NT2/D1 (cell line): ENCODE measurements around the gene GABARAPL1.

Experiments used
- SUZ12 ChIP-seq: IDR thresholded peaks from 2 replicates; pipeline ENCODE4 v1.6.1; 2011; ENCODE audit not compliant: insufficient read length, insufficient read depth; ENCODE audit errors: extremely low read depth
- YY1 ChIP-seq: IDR thresholded peaks from 2 replicates; pipeline ENCODE4 v1.6.1; 2011; ENCODE audit not compliant: insufficient read length, insufficient read depth
- ZNF274 ChIP-seq: IDR thresholded peaks from 2 replicates; pipeline ENCODE4 v1.6.1; 2011; ENCODE audit warnings: mild to moderate bottlenecking, low read depth, low read length

GRCh38 chr12:10214136-10214894, 1.6 kb downstream of the GABARAPL1 start:
- TF ChIP-seq ZNF274 (no peak), YY1 (no peak), SUZ12 (no peak)
